ENCODE measurements around the gene NR3C2. TPM values are rescaled to one million over a fixed set of nuclear protein-coding genes. Genes with fewer than 3 reads are reported as not detected.
"Not testable (repeated sequence)": the region's sequence is repeated elsewhere in the genome, so short reads cannot be mapped to it uniquely, and the experiment has no call there.

The NR3C2 gene
- total RNA-seq, 2 donors from 2014 or later: 0.44 to 0.82 TPM

DNA sequence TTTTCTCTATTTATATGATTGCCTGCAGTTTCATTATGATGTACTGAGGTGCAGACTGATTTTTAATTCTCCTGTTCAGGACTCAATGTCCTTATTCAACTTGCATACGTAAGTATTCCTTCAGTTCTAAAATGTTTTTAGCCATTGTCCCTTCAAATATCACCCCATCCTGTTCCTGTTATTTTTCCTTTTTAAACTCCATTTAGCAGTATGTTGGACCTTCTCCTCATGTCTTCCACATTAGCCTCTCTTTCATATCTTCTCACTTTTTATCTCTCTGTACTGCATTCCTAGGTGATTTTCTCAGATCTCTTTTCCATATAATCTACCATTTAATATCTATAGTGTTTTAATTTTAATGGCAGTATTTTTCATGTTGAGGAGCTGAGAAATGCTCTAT lies 317.7 kb downstream of the NR3C2 start:
- Mint-ChIP-seq H3K4me1 (peaks cover 4% of the 10 kb centered on the region), H3K27me3 (ENCODE audit: insufficient read depth) (no peaks in the 10 kb centered on the region), H3K36me3 (ENCODE audit: low read depth) (peaks cover 13% of the 10 kb centered on the region), H3K27ac (no peak overlapping the region), H3K9me3 (peaks cover 52% of the 10 kb centered on the region), H3K4me3 (no peak overlapping the region)
- 79 to 80% methylated on average over 1 of the region's 1 CpG for WGBS, 2 experiments (ENCODE audit: insufficient coverage in 1 of 2, insufficient read length in 1 of 2)
- TF ChIP-seq, protein P1, sequence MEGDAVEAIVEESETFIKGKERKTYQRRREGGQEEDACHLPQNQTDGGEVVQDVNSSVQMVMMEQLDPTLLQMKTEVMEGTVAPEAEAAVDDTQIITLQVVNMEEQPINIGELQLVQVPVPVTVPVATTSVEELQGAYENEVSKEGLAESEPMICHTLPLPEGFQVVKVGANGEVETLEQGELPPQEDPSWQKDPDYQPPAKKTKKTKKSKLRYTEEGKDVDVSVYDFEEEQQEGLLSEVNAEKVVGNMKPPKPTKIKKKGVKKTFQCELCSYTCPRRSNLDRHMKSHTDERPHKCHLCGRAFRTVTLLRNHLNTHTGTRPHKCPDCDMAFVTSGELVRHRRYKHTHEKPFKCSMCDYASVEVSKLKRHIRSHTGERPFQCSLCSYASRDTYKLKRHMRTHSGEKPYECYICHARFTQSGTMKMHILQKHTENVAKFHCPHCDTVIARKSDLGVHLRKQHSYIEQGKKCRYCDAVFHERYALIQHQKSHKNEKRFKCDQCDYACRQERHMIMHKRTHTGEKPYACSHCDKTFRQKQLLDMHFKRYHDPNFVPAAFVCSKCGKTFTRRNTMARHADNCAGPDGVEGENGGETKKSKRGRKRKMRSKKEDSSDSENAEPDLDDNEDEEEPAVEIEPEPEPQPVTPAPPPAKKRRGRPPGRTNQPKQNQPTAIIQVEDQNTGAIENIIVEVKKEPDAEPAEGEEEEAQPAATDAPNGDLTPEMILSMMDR (conservative IDR thresholded peaks at IDR 0.05): no peak
- no peaks in the 10 kb centered on the region for H3K36me3 ChIP-seq (ENCODE audit: control insufficient read depth, insufficient read depth, low read length)
- no peak overlapping the region for H3K9ac ChIP-seq (ENCODE audit: extremely low read depth, low read length, poor library complexity, severe bottlenecking)
- no peaks in the 10 kb centered on the region for H3K4me1 ChIP-seq (ENCODE audit: control insufficient read depth, insufficient read depth, low read length)
- H3K27me3 ChIP-seq (ENCODE audit: control insufficient read depth, insufficient read depth, low read length, poor library complexity, severe bottlenecking): no peaks in the 10 kb centered on the region
- no peak overlapping the region for H3K4me3 ChIP-seq (ENCODE audit: low read length)
- peaks cover 44% of the 10 kb centered on the region for H3K9me3 ChIP-seq (ENCODE audit: control insufficient read depth, low read length)
- no peak for DNase-seq
- H3K27ac ChIP-seq (ENCODE audit: low read depth, low read length): no peak overlapping the region

DNA sequence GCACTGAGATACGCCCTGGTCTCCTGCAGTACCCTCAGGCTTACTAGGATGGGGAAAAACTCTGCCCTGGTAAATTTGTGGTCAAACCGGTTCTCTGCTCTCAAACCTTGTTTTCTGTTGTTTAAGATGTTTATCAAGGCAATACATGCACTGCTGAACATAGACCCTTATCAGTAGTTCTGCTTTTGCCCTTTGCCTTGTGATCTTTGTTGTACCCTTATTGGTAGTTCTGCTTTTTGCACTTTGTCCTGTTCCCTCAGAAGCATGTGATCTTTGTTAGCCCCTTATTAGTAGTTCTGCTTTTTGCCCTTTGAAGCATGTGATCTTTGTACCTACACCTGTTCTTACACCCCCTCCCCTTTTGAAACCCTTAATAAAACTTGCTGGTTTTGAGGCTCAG lies 319.1 kb downstream of the NR3C2 start:
- not testable (repeated sequence) for H3K36me3 ChIP-seq (ENCODE audit: control insufficient read depth, insufficient read depth, low read length); H3K4me3 ChIP-seq (ENCODE audit: low read length); H3K4me1 ChIP-seq (ENCODE audit: control insufficient read depth, insufficient read depth, low read length); H3K27ac Mint-ChIP-seq; DNase-seq; H3K4me1 Mint-ChIP-seq; H3K27me3 ChIP-seq (ENCODE audit: control insufficient read depth, insufficient read depth, low read length, poor library complexity, severe bottlenecking); H3K27ac ChIP-seq (ENCODE audit: low read depth, low read length); H3K9ac ChIP-seq (ENCODE audit: extremely low read depth, low read length, poor library complexity, severe bottlenecking); H3K27me3 Mint-ChIP-seq (ENCODE audit: insufficient read depth); H3K4me3 Mint-ChIP-seq
- Mint-ChIP-seq H3K36me3 (ENCODE audit: low read depth) (peaks cover 13% of the 10 kb centered on the region), H3K9me3 (peaks cover 52% of the 10 kb centered on the region)
- WGBS, 2 experiments (ENCODE audit: insufficient coverage in 1 of 2, insufficient read length in 1 of 2): 98 to 100% methylated on average over 1 to 2 of the region's 2 CpGs
- peaks cover 44% of the 10 kb centered on the region for H3K9me3 ChIP-seq (ENCODE audit: control insufficient read depth, low read length)

DNA sequence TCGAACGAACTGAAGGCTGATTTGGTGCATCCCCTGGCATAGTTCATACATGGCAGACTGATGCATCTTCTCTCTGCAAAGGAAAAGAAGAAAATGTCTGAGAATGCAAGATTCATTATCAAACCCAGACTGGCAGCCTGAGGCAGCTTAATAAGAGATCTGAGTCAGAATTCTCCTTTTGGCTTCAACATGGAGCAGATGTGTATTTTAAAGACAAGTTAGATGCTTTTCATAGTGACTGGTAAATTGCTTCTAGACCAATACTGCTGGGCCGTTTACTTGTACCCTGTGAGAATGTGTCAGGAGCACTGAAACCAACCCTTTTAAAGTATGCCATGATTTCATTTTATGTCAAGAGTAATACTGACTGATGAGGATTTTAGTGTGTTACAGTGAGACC lies 322.0 kb downstream of the NR3C2 start:
- H3K36me3 Mint-ChIP-seq (ENCODE audit: low read depth): peaks cover 13% of the 10 kb centered on the region
- Histone ChIP-seq H3K27ac (ENCODE audit: low read depth, low read length) (no peak overlapping the region), H3K4me1 (ENCODE audit: control insufficient read depth, insufficient read depth, low read length) (no peaks in the 10 kb centered on the region), H3K9me3 (ENCODE audit: control insufficient read depth, low read length) (peaks cover 35% of the 10 kb centered on the region), H3K36me3 (ENCODE audit: control insufficient read depth, insufficient read depth, low read length) (no peaks in the 10 kb centered on the region), H3K4me3 (ENCODE audit: low read length) (no peak overlapping the region), H3K27me3 (ENCODE audit: control insufficient read depth, insufficient read depth, low read length, poor library complexity, severe bottlenecking) (no peaks in the 10 kb centered on the region), H3K9ac (ENCODE audit: extremely low read depth, low read length, poor library complexity, severe bottlenecking) (no peak overlapping the region)
- H3K9me3 Mint-ChIP-seq: peaks cover 44% of the 10 kb centered on the region
- H3K27ac Mint-ChIP-seq: no peak overlapping the region
- H3K4me3 Mint-ChIP-seq: no peak overlapping the region
- no peaks in the 10 kb centered on the region for H3K4me1 Mint-ChIP-seq
- TF ChIP-seq, protein P1 (conservative IDR thresholded peaks at IDR 0.05): no peak
- H3K27me3 Mint-ChIP-seq (ENCODE audit: insufficient read depth): no peaks in the 10 kb centered on the region
- no peak for DNase-seq
- 90 to 100% methylated on average over 2 to 3 of the region's 3 CpGs for WGBS, 2 experiments (ENCODE audit: insufficient coverage in 1 of 2, insufficient read length in 1 of 2)

DNA sequence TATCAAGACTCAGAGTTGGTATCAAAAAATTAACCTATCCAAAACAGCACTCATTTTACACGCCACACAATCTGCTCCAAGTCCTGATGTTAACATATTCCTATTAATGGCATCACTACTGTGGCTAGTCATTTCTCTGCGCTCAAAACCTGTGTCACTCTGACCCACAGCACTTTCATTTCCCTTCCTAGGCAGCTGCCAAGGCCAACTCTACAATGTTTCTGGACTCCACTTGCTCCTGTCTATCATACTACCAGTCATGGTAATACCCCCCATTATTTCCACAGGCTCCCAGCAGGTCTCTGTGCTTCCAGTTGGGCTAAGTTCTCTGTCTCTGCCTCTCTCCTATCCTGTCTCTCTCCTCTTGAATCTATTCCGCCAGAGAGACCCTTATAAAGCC lies 323.6 kb downstream of the NR3C2 start:
- Histone ChIP-seq H3K9ac (ENCODE audit: extremely low read depth, low read length, poor library complexity, severe bottlenecking) (no peak overlapping the region), H3K36me3 (ENCODE audit: control insufficient read depth, insufficient read depth, low read length) (no peaks in the 10 kb centered on the region), H3K9me3 (ENCODE audit: control insufficient read depth, low read length) (peaks cover 20% of the 10 kb centered on the region), H3K27ac (ENCODE audit: low read depth, low read length) (no peak overlapping the region), H3K4me1 (ENCODE audit: control insufficient read depth, insufficient read depth, low read length) (no peaks in the 10 kb centered on the region), H3K4me3 (ENCODE audit: low read length) (no peak overlapping the region), H3K27me3 (ENCODE audit: control insufficient read depth, insufficient read depth, low read length, poor library complexity, severe bottlenecking) (no peaks in the 10 kb centered on the region)
- H3K9me3 Mint-ChIP-seq: peaks cover 28% of the 10 kb centered on the region
- DNase-seq: no peak
- no peak overlapping the region for H3K4me3 Mint-ChIP-seq
- no peaks in the 10 kb centered on the region for H3K4me1 Mint-ChIP-seq
- no peak overlapping the region for H3K27ac Mint-ChIP-seq
- peaks cover 5% of the 10 kb centered on the region for H3K36me3 Mint-ChIP-seq (ENCODE audit: low read depth)
- TF ChIP-seq, protein P1 (conservative IDR thresholded peaks at IDR 0.05): no peak
- no peaks in the 10 kb centered on the region for H3K27me3 Mint-ChIP-seq (ENCODE audit: insufficient read depth)
- WGBS, 2 experiments (ENCODE audit: insufficient coverage in 1 of 2, insufficient read length in 1 of 2): 88 to 100% methylated on average over 3 of the region's 3 CpGs
